ENCODE data around the gene TRAF3.
"Not testable (repeated sequence)": the region's sequence is repeated elsewhere in the genome, so short reads cannot be mapped to it uniquely, and the experiment has no call there.

TRAF3 gene

DNA sequence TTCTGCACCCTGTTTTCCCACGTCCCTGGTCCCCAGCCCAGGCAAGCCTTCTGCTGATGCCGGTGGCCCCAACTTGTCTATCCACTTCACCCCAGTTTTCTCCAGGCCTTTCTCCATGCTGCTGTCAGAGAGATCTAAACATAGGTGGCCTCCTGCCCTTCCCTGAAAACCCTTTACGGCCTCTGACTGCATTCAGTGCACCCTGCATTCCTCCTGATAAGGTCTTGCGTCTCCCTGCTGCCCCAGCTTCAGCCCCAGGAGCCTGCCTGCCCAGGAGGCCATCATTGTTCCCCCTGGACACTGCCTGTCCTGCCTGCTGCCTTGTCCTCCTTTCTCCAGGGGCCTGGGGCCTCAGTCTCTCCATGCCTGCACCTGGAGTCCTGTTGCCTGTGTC lies 29.8 kb downstream of the TRAF3 start:
- DNase-seq (ENCODE audit: low read depth): no peak

DNA sequence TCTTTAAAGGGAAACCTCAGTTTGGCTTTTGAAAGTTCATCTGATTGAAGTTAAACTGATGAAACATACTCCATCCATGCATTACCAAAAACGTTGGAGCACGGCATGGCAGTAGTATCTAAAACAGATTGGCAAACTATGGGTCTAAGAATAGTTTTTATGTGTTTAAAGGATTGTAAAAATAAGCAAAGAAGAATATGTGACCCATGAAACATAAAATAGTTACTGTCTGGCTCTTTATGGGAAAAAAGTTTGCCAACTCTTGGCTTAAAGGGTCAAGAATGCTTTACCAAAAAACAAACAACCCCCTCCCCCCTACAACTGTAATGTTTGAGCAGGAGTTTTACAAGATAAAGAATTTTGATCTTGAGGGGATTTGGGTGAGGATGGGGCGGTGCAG lies 32.6 kb downstream of the TRAF3 start:
- DNase-seq (ENCODE audit: low read depth): no peak

DNA sequence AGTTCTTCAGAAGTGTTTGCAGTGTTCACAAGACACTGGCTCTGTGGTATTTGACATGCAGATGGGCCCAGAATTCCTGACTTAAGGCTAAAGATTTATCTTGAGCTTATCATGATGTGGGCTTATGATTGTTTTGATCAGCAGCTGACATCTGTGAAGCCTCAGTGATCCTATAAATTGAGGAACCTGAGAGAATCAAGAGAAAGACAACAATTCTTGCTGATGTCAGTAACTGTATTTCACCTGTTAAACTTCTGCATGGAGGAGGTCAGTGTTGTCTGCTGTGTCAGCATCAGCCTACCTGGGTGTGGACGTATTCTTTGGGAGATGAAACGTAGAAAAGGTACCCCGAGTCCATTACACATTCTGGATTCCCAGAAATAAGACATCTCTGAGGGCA lies 33.3 kb downstream of the TRAF3 start:
- DNase-seq (ENCODE audit: low read depth): no peak

DNA sequence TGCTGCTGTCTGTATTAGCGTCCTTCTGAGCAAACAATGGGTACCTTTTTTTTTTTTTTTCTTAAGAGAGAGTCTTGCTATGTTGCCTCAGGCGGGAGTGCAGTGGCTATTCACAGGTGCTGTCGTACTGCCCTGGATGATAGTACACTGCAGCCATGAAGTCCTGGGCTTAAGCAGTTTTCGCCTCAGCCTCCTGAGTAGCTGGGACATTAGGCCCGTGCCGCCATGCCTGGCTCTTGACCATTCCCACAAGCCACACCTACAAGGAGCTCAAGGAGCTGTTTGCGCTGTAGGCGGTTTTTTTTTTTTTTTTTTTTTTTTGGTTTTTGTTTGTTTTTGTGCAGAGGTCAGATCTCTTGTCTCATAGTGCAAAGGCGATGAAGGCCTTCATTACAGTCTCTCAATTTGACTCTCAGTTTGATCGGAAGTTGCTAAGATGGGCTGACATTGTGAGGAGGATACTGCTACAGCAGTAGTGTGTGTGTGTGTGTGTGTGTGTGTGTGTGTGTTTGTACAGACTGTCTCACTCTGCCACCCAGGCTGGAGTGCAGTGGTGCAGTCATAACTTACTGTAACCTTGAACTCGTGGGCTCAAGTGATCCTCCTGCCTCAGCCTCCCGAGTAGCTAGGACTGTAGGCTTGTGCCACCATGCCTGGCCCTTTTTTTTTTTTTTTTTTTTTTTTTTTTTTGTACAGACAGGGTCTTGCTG lies 34.2 kb downstream of the TRAF3 start:
- DNase-seq (ENCODE audit: low read depth): no peak

DNA sequence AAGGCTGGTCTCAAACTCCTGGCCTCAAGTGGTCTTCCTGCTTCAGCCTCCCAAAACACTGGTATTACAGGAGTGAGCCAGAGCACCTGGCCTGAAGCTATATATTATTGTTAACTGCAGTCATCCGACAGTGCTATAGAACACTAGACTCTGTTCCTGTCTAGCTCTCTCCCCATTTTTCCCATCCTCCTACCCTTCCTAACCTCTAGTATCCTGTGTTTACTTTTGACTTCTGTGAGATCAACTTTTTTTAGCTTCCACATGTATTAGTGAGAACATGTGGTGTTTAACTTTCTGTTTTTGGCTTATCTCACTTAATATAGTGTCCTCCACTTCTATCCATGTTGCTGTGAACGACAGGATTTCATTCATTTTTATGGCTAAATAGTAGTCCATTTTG lies 34.7 kb downstream of the TRAF3 start:
- no peak for DNase-seq (ENCODE audit: low read depth)

DNA sequence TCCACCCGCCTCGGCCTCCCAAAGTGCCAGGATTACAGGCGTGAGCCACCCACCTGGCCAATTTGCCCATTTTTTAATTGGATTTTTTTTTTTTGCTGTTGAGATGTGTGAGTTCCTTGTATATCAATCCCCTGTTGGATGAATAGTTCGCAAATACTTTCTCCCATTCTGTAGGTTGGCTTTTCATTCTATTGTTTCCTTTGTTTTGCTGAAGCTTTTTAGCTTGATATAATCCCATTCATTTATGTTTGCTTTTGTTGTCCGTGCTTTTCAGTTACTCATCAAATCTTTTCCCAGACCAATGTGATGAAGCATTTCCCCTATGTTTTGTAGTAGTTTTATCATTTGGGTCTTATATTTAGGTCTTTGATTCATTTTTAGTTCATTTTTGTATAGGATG lies 36.4 kb downstream of the TRAF3 start:
- no peak for DNase-seq (ENCODE audit: low read depth)

DNA sequence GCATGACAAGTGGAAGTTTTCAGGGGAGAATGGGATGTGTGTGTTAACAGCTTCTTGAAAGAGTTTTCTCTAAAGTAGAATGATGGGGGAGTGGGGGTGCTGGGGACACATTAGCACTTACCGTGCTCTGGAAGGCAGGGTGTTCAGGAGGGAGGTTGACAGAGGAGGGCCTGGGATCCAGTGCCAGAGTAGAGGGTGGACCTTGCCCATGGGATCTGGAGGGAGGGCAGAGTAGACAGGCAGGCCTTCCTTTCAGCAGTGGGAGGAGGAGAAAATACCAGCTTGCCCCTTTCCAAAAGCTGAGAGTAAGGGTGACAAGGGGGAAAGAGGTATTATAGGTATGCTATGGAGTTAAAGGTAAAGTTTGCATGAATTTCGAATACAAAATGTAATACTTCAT lies 40.1 kb downstream of the TRAF3 start:
- DNase-seq (ENCODE audit: low read depth): no peak

DNA sequence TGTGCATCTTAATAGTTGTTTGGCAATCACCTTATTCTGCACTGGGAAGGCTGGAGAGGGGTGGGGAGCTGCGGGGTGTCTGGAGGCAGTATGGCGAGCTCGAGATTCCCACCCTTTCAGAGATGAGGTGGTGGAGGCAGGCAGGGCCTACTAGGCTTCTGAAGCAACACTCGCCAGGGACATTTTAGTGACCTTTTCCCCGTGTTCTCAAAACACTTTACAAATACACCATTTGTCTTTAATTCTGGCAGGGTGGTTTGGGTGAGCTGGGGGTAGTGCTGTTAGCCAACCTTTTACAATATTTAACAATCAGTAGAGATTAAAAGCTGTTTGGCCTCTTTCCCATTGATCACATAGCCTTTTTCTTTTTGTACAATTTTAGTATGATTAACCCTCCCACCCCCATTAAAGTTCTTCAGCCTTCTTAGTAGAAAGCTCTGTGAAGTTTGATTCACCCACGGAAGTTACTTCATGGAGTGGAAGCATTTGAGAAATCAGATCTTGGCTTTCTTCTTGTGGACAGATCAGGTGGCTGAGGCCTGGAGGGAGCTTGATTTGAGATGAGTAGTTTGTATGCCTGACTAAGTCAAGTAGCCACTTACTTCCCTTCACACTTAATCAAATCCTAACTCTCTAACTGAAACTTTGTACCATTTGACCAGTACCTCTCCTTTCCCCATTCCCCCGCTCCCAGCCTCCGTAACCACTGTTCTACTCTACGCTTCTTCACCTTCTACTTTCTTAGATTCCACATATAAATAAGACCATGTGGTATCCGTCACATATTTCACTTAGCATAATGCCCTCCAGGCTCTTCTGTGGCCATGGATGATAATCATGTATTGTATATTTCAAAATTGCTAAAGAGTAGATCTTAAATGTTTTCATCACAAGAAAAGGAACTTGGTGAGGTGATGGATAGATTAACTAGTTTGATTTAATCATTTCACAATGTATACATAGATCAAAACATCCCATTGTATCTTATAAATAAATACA lies 41.0 kb downstream of the TRAF3 start:
- DNase-seq (ENCODE audit: low read depth): no peak

DNA sequence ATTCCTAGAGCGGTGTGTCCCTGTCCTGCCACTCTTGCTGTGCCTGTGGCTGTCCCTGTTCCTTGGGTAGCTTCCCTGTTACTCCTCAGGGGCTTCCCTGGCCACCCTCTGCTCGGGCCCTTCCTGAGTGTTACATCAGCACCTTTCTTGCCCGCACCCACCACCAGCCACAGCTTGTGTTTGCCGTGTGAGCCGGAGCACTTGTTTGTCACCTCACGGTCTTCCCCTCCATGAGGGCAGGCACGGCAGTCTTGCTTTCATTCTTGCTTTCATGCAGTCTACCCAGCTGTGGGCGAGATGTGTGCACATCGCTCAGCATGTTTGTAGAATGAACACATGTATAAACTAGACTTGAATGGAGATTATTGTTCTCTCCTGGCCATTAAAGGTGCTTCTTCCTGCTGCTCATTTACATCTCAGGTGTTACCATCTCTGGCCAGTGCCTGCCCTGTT lies 42.0 kb downstream of the TRAF3 start:
- no peak for DNase-seq (ENCODE audit: low read depth)

DNA sequence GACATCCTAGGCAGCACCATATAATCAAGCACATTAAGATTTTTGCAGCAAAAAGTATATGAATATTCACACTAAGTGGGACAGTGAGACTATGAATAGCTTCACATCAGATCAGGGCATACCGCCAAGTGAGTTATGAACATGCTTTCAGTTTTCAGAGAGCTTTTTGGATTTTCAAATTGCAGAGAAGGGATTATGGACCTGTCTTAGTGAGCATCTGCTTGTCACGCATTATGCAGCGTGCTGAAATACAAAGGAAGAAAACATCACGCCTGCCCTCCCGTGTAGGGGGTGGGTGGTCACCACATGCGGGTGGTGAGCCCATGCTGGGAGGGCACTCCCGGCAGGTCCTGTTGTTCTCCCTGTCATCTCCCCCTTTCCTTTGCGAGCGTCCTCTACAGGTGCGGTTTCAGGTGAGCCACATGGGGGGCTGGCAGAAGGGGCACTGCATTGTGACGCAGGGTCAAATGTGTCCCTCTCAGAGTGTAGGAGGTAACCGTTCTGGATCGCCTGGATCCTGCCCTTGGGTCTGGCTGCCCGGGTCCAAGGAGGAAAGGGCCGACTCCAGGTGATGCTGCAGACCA lies 42.6 kb downstream of the TRAF3 start:
- DNase-seq (ENCODE audit: low read depth): no peak

DNA sequence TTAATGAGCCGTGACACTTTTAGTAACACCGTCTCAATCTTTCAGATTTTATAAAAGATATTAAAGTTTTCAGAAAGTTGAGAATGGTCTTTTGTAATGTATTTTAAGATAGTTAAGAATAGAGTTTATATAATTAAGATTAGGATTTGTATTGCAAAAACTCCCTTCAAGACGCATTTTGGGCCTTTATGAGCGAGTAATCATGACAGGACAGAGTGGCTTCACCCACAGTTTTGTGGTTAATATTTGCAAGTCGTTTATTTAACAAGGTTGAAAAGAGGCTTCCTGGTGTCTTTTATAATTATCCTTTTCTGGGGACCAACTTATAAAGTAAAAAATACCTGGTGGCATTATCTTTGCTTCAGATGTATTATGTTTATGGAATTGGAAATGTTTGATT lies 44.0 kb downstream of the TRAF3 start:
- DNase-seq (ENCODE audit: low read depth): no peak

DNA sequence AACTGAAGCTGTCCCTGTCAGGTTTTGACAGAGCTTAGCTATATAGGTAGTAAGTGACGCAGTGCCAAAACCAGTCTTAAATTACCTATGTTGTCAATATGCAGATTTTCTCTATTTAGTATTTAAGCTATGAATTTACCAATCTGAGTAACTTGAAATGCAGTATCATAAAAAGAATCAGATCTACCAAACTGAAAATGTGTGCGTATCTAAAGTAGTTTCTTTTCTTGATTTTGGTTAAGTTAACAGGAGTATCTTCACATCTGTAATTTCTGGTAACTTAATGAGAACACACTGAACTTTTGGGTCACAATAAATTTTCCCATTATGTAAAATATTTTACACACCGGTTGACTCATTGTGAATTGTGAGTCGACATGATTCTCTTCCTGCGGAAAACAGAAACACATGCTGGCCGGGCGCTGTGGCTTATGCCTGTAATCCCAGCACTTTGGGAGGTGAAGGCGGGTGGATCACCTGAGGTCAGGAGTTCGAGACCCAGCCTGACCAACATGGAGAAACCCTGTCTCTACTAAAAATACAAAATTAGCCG lies 45.1 kb downstream of the TRAF3 start:
- DNase-seq (ENCODE audit: low read depth): no peak

DNA sequence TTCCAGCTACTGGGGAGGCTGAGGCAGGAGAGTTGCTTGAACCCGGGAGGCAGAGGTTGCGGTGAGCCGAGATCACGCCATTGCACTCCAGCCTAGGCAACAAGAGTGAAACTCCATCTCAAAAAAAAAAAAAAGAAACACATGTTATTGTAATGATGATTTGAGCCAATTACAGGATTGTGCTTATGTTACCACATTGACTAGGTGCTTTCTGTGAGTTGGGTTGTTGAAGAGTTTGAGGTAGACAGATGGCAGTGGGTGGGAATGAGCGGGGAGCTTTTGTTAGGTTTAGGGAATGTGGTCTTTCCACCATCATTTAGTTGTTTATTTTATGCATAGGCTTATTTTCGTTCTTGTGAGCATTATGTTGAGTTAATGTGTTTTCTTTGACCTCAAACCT lies 45.6 kb downstream of the TRAF3 start:
- not testable (repeated sequence) for DNase-seq (ENCODE audit: low read depth)

DNA sequence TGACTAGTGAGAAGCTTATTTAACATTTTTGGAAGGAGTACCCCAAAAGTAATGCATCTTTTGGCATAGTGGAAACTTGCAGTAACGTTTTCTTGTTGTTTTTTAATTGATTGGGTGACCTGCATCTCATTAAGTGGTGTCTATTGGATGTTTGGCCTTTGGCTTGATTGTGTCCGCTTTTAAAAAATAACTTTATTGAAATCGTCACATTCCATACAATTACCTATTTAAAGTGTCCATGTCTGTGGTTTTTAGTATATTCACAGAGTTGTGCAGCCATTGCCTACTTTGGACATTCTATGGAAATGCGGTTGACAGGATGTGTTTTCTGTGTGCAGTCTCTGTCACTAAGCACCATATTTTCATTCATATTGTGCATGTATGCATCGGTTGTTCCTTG lies 46.3 kb downstream of the TRAF3 start:
- no peak for DNase-seq (ENCODE audit: low read depth)

DNA sequence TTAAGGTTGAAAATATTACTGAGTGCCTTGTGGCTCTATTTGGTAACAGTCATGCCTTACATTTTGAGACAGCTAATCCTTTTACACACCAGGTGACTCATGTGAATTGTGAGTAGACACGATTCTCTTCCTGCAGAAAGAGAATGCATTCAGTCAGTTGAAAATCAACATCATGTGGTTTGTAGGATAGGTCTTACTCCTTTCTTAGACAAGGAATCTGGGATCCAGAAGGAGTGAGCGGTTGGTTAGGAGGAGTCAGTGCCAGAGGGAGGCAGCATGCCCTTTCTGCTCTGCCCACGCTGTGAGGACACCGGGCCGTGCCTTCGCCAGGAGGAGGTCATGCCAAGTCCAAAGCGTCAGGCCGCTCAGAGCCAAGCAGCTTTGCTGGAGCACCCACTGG lies 47.6 kb downstream of the TRAF3 start:
- DNase-seq (ENCODE audit: low read depth): no peak

DNA sequence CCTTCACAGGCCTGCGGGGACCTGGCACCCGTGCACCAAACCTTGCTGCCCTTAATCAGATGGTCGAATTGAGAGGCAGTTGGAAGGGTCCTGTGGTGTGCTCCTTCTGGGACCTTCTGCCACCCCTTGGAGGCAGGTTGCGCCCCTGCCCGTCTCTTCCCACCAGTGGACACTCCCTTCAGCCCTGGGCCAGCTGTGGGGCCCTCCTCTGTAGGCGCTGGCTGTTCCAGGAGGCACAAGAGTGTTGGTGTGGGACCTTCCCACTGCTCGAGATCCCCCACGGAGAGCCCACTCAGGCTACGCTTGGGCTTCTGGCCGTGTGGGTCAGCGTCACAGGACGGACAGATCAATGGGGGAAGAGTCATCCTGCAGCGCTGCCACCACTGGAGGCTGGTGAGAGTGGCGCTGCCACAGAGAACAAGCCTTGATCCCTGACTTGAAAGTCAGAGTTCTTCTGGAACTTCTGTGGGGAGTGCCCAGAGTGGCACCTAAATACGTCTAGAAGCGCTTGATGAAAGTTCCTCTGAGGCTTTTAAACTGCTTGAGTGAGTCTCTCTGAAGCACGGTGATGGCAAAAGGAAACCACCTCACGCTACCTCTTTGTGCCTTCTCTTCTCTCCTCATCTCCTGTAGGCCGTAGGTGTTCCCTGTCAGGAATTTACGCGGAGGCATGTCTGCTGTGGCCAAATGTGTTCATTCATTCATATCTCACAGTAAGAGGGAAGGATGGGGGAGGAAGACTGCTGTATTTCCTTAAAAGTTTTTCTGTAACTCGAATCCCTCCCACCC lies 48.3 kb downstream of the TRAF3 start:
- no peak for DNase-seq (ENCODE audit: low read depth)

DNA sequence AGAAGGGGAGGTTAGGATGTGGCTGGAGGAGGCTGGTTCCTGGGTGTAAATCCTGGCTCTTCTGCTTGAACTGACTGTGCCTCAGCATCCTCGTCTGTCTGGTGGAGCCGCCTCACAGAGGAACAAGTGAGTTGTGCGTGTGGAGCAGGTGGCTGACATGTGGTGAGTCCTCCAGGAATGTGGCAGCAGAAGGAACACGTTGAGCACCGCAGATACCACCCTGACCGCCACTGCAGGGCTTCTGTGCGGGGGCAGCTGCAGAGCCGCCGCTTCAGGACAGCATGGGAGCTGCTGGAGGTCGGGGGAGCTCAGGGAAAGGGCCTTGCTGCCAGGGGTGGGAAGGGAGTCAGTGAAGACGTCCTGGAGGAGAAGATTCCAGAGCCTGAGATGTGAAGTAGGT lies 48.9 kb downstream of the TRAF3 start:
- DNase-seq (ENCODE audit: low read depth): no peak

DNA sequence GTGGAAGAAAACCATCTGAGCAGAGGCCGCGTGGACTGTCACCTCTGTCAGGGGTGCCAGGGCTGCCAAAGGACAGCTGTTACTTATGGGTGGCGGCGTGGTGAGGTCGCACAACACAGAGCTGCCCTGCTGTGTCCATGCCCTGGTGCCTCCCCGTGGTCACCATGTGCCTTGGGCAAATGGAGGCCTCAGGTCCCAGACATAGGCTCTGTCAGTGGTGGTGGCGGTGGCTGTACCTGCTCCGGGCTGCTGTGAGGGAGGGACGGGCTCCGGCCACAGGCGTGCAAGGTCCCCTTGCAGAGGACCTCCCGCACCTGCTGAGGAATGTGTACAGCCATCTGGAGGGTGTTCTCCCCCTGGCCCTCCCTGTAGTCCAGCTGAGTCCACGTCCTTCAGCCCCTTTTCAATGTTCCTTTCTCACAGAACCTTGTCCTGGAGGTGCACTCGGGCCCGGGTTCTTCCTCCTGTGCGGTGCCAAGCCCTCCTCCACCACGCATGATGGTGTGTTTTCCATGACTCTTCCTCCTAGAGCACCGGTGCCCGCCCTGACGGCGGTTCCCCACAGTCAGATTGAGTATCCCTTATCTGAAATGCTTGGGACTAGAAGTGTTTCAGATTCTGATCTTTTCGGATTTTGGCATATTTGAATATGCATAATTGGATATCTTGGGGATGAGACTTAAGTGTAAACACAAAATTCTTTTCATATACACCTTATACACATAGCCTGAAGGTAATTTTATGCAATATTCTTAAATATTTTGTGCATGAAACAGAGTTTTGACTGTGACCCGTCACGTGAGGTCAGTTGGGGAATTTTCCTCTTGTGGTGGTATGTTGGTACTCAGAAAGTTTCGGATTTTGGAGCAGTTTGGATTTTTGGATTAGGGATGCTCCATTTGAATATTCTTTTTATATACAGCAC lies 49.8 kb downstream of the TRAF3 start:
- no peak for DNase-seq (ENCODE audit: low read depth)

DNA sequence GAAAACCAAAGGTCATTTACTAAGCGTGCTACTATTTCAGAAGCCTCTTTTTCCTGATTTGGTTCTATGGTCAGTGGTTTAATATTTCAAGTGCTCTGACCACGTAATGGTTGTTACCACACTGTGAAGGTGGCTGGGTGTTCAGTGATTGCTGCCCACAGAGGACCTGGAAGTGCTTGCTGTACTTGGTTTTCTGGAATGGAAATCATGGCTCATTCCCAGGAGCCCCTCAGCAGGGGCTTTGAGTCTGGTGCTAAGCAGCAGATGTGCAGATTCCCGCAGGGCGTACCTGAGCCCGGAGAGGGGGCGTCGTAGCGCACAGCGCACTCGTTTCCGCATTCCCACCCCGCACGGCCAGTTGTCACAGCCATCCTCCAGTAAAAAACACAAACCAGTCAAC lies 50.5 kb downstream of the TRAF3 start:
- no peak for DNase-seq (ENCODE audit: low read depth)

DNA sequence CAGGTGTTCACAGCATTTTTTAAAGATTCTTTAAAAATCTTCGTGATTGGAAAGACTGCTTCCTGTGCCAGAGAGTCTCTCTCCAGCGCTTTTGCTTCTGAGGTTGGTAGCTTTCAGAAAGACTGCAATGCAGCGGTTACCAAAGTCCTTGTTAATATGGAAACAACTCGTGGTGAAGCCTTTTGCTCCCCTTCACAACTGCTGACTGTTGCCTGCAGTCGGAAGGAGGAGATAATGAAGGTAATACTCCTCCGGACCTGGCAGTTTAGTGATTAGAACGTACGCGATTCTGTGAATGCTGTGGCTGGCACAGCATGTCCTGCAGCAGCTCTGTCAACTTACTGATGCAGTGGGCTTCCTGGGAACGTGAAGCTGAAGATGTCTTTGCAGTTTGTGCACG lies 50.9 kb downstream of the TRAF3 start:
- no peak for DNase-seq (ENCODE audit: low read depth)
